GM21529 (cell line): ENCODE data around the gene SHISA9.

Source experiments
- ATAC-seq: cut with Tn5 transposase; IDR thresholded peaks from one replicate; pipeline ENCODE4 v1.9.1; 2021; ENCODE audit not compliant: unreplicated experiment

The SHISA9 gene

DNA sequence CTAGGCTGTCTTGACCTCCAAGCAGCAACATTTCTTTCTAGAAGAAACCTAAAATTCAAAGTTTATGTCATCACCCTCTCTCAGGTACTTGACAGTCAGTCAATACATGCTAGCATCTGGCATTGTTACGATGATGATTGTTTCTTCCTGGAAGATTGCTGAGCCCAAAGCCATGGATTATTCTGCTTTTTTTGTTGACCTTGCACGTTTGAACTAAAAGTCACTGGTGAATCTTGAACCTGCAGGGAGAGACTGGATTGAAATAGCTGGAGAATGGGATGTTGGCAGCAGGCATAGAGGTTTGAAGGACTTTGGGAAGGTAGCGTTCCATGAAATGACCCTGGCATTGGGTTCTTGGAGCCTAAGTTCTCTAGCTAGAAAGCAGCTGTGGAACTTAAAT, 42.9 kb downstream of the SHISA9 start:
- ATAC-seq = no peak

DNA sequence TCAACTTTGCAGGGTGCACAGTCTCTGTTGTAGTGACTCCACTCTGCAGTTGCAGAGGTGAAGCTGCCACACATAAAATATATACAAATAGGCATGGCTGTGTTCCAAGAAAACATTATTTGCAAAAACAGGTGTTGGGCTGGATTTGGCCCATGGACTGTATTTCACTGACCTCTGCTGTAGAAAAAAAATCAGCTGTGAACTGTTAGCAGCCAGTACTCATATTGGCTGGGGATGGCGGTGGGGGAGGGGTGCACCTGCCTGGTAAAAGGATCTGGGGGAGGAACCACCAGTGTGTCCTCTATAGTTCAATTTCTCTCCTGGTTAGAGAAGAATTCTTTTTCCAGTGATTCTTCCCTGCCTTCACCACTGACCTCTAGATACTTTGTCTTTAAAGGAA, 50.0 kb downstream of the SHISA9 start:
- no peak for ATAC-seq

DNA sequence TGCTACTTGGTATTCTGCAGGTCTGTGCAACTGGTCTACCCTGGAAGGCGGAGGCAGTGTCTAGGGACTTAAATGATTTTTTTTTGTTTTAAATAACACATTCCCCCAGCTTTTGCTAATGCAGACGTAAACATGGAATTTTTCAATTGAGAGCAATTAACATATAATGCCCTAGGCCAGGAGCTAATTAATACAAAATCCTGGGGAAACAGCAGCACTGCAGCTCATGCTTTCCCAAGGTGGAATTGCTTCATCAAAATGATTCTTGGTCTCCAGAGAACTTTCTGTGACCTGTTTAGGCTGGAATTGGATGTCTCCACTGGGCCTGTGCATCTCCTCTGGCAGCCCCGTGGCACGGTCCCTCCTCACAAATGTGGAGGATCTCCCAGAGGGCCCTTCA, 50.6 kb downstream of the SHISA9 start:
- ATAC-seq = no peak

DNA sequence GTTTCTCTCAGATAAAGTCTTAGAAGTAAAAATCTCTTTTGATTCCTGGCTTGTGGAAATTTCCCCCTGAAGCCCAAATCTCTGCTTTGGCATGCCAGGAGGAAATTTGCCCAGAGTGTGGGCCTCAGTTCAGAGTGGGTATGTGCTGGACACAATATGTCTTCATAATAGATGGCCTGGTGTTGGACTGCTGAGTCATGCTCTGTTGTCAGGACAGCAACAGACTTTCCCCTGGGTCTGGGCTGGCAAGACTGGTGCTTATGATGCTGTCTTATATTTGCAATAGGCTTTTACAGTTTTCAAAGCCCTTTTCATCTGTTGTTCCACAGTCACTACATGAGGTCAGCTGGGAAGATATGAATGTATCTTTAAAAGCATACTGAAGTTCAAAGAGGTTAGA, 57.0 kb downstream of the SHISA9 start:
- ATAC-seq = no peak

DNA sequence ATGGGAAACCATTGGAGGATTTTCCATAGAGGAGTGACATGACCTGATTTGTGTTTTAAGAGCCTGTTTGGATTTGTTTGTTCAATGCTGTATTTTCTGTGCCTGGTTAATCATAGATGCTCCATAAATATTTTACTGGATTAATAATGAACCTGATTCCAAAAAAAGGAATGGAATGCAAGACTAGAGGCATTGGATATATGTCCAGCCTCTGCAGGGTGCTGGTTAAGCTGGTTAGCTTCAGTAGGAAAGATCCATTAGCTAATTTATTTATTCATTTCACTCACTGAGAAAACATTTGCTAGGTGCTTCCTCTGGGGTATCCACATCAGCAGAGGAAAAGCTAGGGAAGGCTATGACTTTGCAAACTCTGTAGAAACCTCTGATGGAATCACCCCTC, 57.7 kb downstream of the SHISA9 start:
- no peak for ATAC-seq

DNA sequence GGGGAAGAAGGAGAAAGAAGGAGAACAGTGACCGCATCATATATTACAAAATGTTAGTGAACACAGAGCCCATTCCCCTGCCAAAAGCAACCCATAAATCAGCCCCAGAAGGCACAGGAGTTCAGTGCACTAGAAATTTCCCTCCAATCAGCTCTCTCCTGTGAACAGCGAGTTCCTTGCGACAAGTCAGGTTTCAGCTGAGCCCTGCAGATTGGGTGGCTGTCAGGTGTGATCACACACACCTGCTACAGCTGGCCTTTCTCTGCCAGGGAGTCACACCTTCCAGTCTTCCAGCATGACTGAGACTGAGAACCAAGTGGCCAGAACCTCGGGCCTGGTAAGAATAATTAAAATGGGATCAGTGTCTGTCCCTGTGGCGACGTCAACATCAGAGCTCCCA, 60.2 kb downstream of the SHISA9 start:
- no peak for ATAC-seq

DNA sequence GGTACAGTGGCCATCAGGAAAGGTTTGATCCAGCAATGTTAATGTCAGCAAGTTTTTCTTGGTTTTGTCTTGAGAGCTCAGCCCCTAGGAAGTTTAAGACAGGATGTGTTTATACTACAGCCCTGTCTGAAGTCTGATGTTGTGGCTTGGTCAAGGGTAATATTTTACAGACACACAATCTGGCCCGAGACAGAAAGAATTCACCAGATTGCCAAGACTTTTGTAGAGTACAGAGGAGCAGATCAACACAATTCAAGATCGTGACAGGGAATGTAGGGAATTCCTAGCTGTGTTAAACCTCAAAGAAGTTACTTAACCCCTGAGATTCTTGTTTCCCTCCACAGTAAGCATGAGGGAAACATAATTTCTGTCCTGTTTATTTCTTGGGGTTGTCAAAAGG, 63.1 kb downstream of the SHISA9 start:
- no peak for ATAC-seq

DNA sequence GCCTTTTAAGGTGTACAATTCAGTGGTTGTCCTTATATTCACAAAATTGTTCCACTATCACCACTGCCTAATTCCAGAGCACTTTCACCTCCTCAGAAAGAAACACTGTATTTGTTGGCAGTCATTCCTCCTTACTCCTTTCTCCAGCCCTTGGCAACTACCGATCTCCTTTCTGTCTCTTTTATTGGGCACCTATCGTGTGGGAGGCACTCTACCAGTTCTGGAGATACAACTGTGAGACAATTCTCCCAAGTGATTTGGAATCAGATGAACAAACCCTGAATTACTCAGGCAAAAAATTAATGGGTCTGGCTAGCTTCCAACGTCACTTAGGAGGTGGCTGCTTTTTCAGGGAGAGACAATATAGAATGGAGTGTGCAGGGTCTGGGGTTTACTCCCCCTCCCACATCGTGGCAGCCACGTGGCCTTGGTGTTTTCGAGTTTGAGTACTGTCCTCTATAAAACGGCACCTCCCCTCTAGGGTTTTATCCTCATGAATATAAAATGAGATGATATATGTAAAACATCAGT, 63.9 kb downstream of the SHISA9 start:
- ATAC-seq = no peak

DNA sequence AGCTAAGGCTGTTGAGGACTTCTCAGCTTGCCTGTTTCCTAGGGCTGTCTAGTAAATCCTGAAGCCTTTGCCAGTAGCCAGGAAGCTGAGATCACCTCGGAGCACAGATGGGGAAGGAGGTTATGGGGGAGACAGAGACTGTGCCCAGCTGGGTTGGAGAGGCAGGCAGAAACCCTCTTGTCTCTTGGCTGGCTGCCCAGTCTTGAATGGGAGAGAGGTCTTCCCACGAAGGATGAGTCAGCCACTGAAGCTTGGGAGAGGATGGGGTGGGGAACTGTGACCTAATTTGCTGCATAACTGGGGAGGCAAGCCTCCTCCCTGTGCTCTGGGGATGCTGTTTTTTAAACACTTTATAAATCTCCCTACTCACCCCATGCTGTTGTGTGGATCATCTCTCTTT, 69.8 kb downstream of the SHISA9 start:
- no peak for ATAC-seq

DNA sequence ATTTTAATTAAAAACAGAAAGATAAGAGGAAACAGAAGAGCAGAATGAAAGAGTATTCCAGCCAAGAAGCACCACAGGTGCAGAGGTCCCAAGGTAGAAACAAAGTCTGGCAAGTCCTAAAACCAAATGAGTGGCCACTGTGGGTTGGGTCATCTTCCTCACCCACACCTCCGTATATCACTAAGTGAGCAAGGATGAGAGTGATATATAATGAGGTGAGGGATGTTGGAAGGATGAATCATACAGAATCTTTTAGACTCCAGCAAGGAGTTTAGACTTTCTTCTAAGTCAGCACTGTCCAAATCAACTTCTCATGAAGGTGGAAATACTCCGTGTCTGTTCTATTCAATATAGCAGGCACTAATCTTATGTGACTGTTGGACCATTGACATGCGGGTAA, 70.8 kb downstream of the SHISA9 start:
- ATAC-seq = no peak

DNA sequence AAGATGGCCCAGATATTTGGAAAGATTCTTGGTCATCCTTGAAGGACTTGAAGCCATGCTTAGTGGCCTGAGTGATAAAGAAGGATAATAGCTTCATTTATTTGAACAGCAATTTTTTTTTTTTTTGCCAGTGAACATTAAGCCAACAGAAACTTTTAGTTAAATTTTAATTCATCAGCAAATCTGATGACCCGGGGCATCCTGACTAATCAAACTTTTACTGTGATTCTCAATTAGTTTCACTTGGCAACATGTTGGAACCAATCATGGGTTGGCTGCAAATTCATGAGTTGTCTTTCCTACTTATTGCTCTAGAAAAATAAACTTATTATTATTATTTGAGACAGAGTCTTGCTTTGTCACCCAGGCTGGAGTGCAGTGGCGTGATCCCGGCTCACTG, 74.4 kb downstream of the SHISA9 start:
- ATAC-seq = no peak

DNA sequence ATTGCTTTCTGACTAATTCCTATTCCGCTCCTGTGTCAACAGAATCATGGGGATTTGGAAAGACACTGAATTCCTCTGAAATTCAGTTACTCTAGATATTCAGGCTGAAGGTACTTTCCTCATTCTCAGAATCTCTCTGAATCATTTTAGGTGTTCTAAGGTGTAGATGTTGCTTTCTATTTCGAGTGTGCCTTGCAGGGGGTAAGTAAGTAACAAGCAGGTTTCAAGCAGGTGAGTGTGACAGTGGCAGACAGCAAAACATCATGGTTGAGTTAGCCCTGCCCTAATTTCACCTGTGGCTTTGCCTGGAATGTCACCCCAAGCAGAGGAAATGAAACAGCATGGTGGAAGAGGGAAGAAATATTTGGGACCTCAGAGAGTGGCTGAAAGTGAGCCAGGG, 75.1 kb downstream of the SHISA9 start:
- ATAC-seq = no peak

DNA sequence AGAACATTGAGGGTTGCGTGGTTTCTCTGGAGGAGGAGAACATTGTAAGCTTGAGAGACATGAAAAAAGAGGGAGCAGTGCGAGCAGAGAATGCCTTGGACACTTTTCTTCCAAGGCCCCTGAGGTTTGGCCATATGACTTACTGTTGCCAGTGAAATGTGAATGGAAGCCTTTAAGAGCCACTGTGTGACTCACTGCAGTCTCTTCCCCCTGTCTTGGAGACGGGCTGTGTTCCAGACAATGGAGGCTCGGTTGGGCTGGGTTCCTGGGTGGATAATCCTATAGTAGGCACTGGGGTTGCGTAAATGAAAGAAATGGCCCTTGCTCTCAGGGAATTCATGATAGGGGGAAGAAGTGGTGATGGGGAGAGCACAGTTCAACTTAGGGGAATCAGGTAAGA, 75.5 kb downstream of the SHISA9 start:
- ATAC-seq = no peak

DNA sequence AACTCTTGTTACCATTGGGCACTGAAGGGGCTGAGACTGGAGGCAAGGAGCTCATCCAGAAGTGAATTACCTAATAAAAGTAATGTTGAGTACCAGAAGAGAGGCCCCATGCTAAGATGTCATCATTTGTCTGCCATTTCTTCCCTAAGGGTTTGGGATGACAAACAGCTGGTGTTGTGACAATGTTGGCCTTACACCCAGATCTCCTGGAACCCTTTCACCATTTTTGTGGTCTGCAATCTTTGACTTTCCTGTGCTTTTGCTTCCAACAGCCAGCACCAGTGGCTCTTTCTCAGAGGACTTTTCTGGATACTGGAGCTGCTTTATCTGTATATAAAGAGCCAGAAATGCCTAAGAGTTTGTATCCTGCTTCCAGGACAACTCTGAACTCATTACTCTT, 84.1 kb downstream of the SHISA9 start:
- no peak for ATAC-seq

DNA sequence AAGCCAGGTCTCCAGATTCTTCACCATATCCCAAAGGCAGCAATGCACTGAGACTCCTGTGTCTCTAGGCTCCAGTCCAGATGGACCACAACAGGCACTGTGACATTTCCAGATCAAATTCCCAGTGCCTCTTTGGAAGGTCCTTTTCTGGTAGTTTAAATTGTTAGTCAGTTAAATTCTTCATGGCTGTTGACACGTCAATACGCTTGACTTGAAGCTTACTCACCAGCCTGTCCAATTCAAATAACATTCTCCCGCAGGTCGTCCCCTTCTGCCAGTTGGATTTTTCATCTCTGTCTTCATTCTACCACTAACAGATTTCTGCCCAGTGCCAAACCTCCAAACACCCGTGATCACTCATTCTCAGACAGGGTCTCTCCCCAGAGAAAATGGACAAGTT, 86.7 kb downstream of the SHISA9 start:
- ATAC-seq = no peak

DNA sequence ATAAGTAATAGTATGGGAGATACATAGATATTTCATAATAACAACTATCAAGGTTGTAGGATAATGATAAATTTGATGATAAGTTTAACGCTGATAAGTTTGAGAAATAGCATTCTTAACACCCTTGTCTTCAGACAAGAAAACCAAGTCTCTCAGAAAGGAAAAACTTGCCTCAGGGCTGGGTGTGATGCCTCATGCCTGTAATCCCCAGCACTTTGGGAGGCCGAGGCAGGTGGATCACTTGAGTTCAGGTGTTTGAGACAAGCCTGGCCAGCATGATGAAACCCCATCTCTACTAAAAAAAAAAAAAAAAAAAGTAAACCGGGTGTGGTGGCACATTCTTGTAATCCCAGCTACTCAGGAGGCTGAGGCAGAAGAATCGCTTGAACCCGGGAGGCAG, 90.7 kb downstream of the SHISA9 start:
- no peak for ATAC-seq

DNA sequence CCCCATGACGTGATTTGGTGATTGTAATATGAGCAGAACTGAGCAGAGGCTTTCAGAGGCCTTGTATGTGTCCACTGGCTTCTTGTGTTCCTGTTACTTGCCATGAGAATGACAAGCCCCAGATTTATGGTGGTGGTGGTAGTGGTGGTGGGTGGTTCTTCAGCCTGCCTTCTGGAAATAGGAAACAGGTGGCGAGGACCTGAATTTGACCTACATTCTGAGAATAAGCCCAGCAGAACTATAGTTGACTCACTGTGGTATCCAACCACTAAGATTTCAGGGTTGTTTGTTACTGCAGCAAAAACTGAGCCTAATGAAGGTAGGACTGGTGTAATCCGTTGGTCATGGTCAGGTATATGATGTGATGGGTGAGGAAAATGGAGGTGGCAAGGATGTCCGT, 93.0 kb downstream of the SHISA9 start:
- no peak for ATAC-seq

DNA sequence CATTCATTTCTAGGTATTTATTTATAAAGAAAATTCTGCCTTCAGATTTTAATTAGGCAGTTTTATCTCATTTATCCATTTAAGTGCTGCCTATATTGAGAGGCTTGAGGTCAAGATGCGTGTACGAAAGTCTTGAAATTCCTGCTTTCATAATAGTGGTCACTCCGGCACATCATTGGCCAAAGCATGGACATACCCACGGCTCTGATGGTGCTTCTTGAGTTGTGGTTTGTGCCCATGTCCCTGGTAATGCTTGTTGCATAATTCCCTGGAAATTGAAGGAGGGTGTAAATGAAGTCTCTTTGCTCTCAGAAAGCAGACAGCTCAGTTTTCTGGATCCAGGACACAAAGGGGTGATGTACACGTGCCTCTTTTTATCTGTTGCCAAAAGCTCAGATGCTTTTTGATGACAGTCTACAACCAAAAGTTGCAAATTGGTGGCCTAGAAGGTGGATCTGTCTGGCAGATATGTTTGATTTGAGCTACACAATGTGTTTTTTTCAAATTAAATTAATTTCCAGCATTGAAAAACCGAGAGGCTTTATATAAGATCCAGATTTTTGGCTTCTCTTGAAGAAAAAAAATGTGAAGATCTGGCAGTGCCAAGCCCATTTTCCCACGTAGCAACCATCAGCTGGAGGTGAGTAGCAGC, 94.4 kb downstream of the SHISA9 start:
- no peak for ATAC-seq

DNA sequence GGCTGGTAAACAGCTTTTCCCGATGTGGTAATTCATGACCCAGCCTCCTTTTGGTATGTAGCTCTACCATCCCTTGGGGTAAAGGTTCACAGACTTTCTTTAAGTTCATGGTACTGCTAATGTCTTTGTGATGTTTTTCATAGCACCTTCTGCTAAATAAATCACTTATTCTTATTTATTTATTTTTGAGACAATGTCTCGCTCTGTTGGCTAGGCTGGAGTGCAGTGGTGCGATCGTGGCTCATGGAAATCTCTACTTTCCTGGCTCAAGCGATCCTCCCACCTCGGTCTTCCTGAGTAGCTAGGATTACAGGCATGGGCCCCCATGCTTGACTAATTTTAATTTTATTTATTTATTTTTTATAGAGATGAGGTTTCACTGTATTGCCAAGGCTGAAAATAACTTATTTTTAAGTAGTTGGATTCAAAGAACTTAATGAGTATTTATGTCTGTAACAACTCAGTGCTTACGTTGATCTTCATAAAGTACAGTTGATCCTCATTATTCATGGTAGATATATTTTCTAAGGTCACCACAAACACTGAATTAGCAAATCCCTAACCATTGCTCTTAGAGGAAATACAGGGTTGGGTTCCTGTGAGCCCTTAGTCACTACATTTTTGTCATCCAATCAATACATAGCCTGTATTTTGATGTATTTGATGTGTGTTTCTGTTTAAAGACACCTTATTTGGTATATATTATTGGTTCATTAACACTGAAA, 97.1 kb downstream of the SHISA9 start:
- ATAC-seq = no peak

DNA sequence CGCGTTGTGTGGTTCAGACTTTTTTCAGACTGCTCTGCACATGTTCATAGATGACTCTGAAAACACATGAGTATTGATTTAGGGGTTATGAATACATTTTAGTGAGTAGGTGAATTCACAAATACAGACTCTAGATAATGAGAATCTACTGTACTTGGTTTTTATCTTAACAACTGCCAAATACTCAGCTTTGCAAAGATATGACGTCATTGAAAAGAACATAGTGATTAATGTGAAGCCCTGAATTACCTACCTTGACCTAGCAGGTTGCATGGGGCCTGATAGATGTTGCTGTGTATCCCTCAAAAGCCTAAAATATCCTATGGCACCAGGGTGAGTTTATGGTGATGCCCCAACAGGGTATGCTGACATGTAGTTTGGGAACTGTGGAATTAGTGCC, 98.0 kb downstream of the SHISA9 start:
- ATAC-seq = no peak

DNA sequence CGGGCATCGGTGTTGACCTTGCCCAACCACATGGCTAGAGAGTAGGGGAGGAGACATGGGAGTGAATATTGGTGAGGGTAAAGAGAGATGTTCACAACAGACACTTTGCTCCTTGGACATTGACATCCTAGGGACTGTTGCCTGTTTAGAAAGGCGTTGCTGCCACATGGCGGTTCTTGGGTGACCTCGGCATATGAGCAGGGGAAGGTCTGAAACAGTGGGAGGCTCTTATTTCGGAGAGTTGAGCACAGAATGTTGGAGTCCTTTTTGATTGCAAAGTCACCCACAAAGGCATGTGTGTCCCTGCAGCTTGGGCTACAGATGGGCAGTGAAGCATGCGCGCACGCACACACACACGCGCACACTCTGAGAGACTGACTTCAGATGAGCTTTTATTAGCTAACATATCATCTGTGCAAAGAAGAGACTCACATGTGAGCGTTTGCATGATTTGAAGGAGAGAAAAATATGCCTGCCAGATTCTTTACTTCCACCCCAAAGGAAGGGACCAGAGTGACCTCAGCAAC, 104.4 kb downstream of the SHISA9 start:
- ATAC-seq = no peak

DNA sequence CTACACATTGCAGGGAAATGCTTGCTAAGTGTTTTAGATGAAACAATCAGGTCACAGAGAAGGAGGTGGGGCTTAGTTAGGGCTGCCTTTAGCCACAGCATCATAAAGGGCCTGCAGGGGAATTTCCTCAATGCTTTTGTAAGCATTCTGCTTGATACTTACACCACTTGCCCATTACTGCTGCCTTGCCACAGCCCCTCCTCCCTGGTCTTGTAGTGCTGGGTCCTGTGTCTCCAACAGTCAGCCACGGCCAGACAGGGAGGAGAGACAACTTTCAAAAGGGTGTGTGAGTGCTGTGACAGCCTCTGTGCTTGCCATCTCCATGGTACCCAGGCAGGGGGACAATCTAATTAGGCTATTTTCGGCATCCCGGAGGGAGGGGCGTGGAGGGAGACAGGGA, 111.2 kb downstream of the SHISA9 start:
- no peak for ATAC-seq

DNA sequence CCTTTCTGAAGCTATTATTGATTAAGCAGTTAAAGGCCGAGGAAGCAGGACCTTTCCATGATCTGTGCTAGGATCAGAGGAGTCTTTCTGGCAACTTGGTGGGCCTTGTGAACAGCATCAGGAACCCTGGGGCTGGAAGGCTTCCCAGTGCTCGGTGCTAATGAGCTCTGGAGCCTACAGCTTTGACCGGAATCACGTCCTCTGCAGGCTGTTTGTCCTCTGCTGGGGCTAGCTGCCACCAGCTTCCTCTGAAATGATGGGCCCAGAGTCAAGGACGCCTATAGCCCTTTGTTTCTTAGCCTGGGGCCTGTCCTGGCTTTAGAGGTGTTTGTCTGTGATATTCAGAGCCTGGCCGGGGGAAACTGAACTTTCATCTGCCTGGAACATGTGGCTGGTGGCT, 111.6 kb downstream of the SHISA9 start:
- no peak for ATAC-seq
